ENCODE measurements around the gene PRUNE1.

PRUNE1 gene

DNA sequence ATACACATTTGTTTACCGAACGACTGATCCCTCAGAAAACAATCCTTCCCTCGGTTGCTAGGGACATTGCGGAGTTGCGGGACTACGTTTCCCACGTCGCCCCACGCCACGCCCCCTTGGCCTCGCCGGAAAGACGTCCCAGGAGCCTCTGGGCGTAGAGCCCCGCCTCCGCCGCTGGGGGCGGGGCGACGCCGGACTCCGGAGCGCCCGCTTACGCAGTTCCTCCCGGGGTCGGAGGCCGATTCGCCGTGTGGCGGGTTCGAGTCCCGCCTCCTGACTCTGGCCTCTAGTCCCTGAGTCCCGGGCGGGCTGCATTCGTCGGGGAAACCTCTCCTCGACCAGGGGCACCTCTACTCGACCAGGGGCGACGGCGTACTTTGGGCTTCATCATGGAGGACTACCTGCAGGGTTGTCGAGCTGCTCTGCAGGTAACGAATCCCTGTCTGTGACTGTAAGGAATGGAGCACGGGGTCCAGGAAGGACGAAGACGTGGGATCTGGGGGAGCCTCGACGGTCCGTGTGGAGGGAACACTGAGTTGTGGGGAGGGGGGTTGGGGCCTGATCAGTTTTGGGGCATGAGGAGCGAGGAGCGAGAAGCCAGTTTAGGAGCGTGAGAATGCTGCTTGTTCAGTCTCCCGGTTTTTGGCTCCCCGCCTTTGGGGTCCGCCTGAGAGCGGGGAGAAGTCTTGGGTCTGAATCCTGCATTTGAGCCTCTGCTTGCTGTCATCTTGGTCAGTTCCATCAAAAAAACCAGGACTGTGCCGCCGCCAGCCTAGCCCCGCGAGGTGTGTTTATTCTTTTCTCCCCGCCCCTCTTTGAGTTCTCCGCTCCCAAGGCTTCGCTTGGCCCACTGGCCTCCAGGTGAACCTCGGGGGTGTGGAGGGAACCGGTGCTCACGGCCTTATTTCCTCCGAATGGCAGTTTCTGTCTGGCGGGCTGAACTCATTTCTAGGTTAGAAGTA is at the start of gene PRUNE1:
PRUNE1 (plus strand) TSS at position 206 of the 962 bp plus-strand sequence; CDS start at position 390, 184 bp downstream.
- peak; percentile 95 for DNase-seq (ENCODE audit: low spot score)

DNA sequence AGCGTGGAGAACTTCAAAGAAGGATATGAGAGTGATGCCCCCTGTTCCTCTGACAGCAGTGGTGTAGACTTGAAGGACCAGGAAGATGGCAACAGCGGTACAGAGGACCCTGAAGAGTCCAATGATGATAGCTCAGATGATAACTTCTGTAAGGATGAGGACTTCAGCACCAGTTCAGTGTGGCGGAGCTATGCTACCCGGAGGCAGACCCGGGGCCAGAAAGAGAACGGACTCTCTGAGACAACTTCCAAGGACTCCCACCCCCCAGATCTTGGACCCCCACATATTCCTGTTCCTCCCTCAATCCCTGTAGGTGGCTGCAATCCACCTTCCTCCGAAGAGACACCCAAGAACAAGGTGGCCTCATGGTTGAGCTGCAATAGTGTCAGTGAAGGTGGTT is 47.6 kb upstream of the PRUNE1 start:
- no peak for DNase-seq (ENCODE audit: low spot score)

- DNase-seq (ENCODE audit: low spot score), result no peak
Observed at GRCh38 chr1:150961756-150962155, 46.5 kb upstream of the PRUNE1 start.

GRCh38 chr1:150963321-150964163 is 44.7 kb upstream of the PRUNE1 start:
- DNase-seq (ENCODE audit: low spot score), result no peak

GRCh38 chr1:150964164-150964489 is 44.1 kb upstream of the PRUNE1 start:
- DNase-seq (ENCODE audit: low spot score), result no peak

DNA sequence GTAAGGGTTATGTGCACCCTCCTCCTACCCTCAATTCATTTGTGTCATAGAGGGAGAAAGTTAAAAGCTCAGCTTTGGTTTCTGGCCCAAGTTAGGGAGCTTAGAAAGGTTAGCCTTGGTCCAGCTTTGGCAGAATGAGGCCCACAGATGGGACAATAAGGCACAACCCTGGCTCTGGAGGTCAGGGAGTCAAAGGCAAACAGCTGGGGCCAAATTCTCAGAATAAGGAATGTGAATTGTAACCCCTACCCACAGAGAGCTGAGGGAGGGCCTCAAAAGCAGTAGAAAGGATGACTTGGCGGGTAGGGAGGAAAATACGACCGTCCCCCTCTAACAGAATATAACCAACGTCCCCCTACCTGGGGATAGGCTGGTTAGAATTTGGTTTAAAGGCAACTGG is 42.6 kb upstream of the PRUNE1 start:
- no peak for DNase-seq (ENCODE audit: low spot score)

DNA sequence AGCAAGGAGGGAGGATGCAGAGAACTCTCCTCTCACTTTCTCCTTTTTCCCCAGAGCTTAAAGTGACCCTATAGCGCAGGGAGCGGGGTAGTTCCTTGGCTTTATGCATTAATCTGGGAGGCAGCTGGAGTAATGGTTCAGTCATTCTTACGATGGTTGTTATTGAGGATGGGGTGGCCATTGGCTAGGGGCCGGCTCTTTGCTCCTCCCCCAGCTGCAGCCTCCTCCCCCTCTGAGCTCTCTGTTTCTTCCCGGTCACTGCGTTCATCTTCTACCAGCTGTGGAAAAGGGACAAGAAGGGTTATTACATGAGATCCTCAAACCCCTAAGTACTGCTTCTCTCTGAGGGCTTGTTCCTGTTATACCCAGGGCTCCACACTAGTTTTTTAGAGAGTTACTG is 42.2 kb upstream of the PRUNE1 start:
- no peak for DNase-seq (ENCODE audit: low spot score)

- no peak for DNase-seq (ENCODE audit: low spot score)
Observed at GRCh38 chr1:150967936-150968335, 40.3 kb upstream of the PRUNE1 start.

GRCh38 chr1:150968491-150968890 is 39.8 kb upstream of the PRUNE1 start:
- DNase-seq (ENCODE audit: low spot score), result no peak

DNA sequence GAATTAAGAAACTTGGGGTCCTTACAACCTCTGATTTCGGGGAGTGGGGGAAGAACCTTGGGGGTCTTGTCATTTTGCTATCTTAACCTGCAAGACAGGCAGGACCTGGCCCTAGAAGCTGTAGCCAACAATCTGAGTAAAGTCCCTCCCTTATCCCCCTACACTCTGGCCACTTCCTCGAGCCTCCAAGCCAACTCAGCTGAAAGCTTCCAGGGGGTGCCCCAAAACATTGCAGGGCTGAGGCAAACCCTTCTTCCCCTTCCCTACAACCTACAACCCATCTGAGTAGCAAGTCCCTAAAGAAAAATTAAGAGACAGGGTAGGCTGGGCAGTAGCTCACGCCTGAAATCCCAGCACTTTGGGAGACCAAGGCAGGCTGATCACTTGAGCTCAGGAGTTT is 38.6 kb upstream of the PRUNE1 start:
- DNase-seq (ENCODE audit: low spot score), result no peak

DNA sequence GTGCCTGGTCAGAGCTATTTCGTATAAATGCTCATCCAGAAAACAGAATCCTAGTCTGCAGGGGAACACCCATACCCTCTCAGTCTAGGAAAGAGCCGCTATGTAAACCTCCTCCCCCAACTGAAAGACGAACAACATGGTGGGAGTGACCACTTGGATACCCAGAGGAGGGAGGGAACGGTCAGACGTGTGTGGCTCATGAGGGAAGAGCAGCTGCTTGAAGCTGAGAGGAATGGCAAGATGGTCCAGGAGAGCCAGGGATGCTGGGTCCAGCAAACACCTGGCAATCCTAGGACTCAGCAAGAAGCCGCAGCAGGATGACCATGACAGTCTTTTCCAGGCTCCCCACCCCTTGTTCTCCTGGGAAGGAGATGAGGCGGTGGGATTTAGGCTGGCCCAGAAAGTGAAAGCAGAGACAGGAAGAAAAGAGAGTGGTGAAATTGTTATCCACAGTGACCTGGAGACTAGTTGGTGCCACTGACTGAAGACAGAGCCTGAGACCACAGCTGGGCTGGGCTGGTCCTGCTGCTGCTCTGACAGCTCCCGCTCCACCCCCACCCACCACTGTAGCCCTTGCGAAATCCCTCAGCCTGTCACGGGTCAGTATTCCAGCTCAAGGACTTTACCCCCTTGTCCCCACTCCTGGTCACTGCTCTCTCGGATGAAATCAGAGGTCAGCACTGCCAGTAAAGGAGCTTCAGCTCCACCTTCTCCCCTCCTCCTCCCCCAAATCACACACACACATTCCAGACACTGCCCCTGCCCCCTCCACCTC is 37.3 kb upstream of the PRUNE1 start:
- DNase-seq (ENCODE audit: low spot score), result no peak

GRCh38 chr1:150971583-150972416 is 36.4 kb upstream of the PRUNE1 start:
- no peak for DNase-seq (ENCODE audit: low spot score)

DNA sequence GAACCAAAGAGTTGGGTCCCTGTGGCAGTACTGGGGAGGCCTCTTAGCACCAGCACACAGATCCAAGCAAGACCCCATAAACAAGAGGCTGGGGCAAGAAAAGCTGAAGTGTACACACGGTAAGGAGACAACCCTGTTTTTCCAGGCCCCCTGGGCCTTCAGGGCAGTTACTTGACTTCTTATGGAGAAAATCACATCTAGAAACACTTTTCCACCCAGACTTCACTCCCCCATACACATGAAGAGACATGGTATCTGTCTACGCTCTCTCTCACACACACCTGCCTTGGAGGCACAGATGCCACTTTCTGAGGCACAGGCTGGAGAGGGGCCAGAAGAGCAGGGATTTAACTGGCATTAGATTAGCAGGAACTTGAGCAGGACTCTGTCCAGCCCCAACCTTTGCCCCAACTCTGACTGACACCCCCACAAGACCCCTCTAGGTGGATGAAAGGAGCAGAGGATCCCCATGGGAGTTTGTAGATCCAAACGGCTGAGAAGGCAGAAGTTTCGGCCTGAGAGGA is 35.8 kb upstream of the PRUNE1 start:
- DNase-seq (ENCODE audit: low spot score), result peak; percentile 39

DNA sequence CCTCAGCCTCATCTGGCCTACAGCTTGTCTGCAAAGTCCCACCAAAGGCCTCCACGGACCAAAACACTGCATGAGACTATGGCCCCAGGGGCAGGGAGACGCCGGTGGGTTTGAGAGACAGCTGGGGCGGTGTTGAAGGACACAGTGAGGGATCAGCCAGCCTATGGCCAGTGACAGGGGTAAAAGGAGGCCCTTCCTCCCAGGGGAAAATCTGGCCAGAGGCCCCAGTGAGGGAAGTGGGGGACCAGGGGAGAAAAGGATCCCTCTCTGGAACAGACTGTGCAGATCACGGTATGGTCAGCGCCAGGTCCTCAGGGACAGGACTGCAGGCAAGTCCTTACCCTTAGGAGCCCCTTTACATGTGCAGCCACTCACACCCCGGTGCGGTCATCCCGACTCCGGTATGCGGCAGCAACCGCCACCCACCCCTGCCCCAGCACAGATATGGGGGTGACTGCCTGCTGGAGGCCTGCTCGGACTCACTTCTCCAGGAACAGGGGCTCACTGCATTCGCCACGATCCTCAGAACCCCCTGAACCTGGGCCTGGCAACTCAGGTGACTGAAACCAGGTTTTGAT is 34.9 kb upstream of the PRUNE1 start:
- no peak for DNase-seq (ENCODE audit: low spot score)

- DNase-seq (ENCODE audit: low spot score), result peak; percentile 50
Observed at GRCh38 chr1:150973836-150974579, 34.2 kb upstream of the PRUNE1 start.

DNA sequence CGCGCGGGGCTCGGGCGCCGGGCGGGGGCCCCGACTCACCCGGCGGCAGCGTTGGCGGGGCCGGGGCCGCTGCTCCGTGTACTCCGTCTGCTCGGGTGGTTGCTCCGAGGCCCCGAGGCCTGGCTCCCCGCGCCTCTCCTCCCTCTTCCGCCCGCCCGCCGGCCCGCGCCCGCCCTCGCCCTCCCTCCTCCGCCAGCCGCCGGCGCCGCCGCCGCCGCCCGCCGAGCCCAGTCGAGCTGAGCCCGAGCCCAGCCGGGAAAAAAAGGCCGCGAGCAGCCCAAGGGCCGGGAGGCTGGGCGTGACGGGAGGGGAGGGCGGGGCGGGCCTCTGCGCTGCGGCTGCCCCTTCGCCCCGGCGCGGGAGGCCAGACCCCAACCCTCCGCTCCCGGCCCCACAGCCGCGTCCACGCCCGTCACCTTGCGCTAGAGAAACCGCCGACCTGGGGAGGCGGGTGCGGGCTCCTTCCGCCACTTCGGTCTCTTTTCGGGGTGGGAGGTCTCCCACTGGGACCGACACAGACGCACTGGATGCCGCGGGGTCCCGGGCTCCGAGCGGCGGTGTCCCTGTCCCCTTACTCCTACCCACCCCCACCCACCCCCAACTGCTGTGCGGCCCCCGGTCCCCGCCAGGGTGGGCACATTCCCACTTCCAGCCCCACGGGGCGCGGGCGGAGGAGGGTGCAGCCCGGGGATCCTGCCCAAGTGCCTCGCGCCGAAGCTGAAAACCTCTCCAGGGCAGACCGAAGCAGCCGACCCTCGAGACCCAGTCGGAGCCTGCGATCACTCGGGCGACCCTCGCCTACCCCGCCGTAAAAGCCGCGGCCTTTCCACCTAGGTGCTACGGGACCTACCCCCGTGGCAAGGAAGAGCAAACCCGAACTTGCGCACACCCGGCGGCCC is 33.4 kb upstream of the PRUNE1 start, which contains the start of gene CERS2:
CERS2 (minus strand) TSS at position 256 of the 899 bp plus-strand sequence. CDS start 5,745 bp downstream, outside the sequence.
- peak; percentile 41 for DNase-seq (ENCODE audit: low spot score)

- no peak for DNase-seq (ENCODE audit: low spot score)
Observed at GRCh38 chr1:150976401-150976821, 31.8 kb upstream of the PRUNE1 start.

- DNase-seq (ENCODE audit: low spot score), result peak; percentile 17
Observed at GRCh38 chr1:150976879-150977694, 31.2 kb upstream of the PRUNE1 start.

Measured in cerebellar cortex (tissue), 1 donor.